Transverse colon (tissue), 4 donors: ENCODE results near the gene LRRC46. TPM values are rescaled to one million over a fixed set of nuclear protein-coding genes. Genes with fewer than 3 reads are reported as not detected.

ENCODE experiments used
- DNase-seq: peaks from one replicate; pipeline ENCODE4 v3.0.0-alpha.2; 2019
- H3K27ac ChIP-seq, 4 donors: fragments of 200-600 bp; sonication (generic); 2 replicates each; pipeline ENCODE4 v1.5.1; 2016 to 2018; ENCODE audit warnings: inconsistent platforms in 4 of 4
- H3K27me3 ChIP-seq: fragments of 200-600 bp; sonication (generic); 2 replicates; pipeline ENCODE4 v1.5.1; 2017; ENCODE audit warnings: inconsistent platforms
- H3K36me3 ChIP-seq, 4 donors: fragments of 200-600 bp; sonication (generic); 2 replicates each; pipeline ENCODE4 v1.5.1; 2017 to 2019; ENCODE audit warnings: inconsistent platforms in 4 of 4
- H3K4me1 ChIP-seq, 4 donors: fragments of 200-600 bp; sonication (generic); 2 replicates each; pipeline ENCODE4 v1.5.1; 2017 to 2020; ENCODE audit warnings: inconsistent platforms in 4 of 4
- H3K4me3 ChIP-seq, 4 donors: fragments of 200-600 bp; sonication (generic); 1 replicate in 1 of 4; 2 replicates in 3 of 4; pipeline versions ENCODE4 v1.5.1 to v1.6.1; 2017 to 2019; ENCODE audit warnings: inconsistent platforms in 4 of 4
- H3K9me3 ChIP-seq, 2 donors: fragments of 200-600 bp; sonication (generic); 2 replicates each; pipeline ENCODE4 v1.5.1; 2017 to 2019; ENCODE audit warnings: inconsistent platforms in 2 of 2
- EP300 ChIP-seq: sonication (generic); formaldehyde crosslinking; IDR thresholded peaks from one replicate; pipeline ENCODE4 v1.6.1; 2017; ENCODE audit warnings: antibody characterized with exemption, low read depth
- POLR2A ChIP-seq: fragments of 450-650 bp; IDR thresholded peaks from one replicate; pipeline ENCODE4 v1.6.1; 2016; ENCODE audit warnings: antibody characterized with exemption, mild to moderate bottlenecking, moderate library complexity
- POLR2AphosphoS5 ChIP-seq, 3 donors: sonication (generic); formaldehyde crosslinking; IDR thresholded peaks; one replicate each; pipeline ENCODE4 v1.6.1; 2016; ENCODE audit warnings: antibody characterized with exemption in 3 of 3
- WGBS, 2 donors: methylation state at CpG; one replicate each; pipeline ENCODE4 v1.1.5; 2018; ENCODE audit warnings: low coverage in 1 of 2; 5-methylcytosine and 5-hydroxymethylcytosine counted together
- in situ Hi-C, 4 donors: fragments of 200-750 bp; cut with MboI; loops; one replicate each; pipeline versions ENCODE4 v1.15.0 to v1.15.1; 2017; ENCODE audit warnings: low sequenced_read_pairs in 3 of 4, low pct_ligation_motif_present in 1 of 4, low pct_unique_long_range_greater_than_20kb in 1 of 4
- intact Hi-C: fragments of 100-400 bp; cut with DNase I; formaldehyde crosslinking; loops from one replicate; pipeline ENCODE4 v1.15.1; 2023; ENCODE audit warnings: low total_unique reads
- total RNA-seq, 4 donors: library from RNA; depleted of rRNA; stranded (reverse); fragments of >200 nt; gene quantifications; one replicate each; pipeline ENCODE4 v1.1.0, GENCODE V29; 2016
- TF ChIP-seq, protein P1 (sequence below), 5 experiments: fragments of 200-600 bp in 3 of 5; fragments of 450-650 bp in 2 of 5; sonication (generic) in 3 of 5; IDR thresholded peaks; 1 replicate in 2 of 5; 2 replicates in 3 of 5; pipeline ENCODE4 v1.5.1; 2016 to 2017; ENCODE audit warnings: antibody characterized with exemption in 5 of 5, inconsistent platforms in 3 of 5, mild to moderate bottlenecking in 2 of 5, moderate library complexity in 1 of 5

LRRC46 gene
- total RNA-seq, 4 donors from 2014 or later = 0.48 to 0.80 TPM; not detected in 2

DNA sequence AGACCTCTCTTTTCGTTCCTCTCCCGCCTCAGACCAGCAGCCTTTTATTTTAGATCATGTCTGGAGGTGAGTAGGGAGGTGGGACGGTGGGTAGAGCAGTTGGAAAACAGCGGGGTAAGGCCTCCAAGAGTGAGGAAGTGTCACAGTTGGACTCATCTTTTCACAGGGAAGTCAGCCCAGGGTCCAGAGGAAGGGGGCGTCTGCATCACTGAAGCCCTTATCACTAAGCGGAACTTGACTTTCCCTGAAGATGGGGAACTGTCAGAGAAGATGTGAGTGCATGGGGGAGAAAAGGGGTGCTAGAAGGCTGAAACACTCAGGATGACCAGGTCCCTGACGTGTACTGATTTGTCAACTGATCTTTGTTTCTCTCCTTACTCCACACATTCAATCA is 461 bp downstream of the LRRC46 start:
- 0 to 21% methylated on average over 2 to 7 of the region's 7 CpGs for WGBS, 2 donors
- Histone ChIP-seq H3K9me3 (no peaks in the 10 kb centered on the region), H3K27me3 (no peaks in the 10 kb centered on the region), H3K4me3 (peak overlapping the region in 3 of 4 donors; percentile 65 to 92 (median 84)), H3K36me3 (peaks cover 0 to 14% (median 3%) of the 10 kb centered on the region in 4 donors), H3K27ac (peak overlapping the region; percentile 85 to 90 (median 88)), H3K4me1 (peaks cover 17 to 24% (median 19%) of the 10 kb centered on the region in 4 donors)
- intact Hi-C loops (no loop called here), in situ Hi-C loops (loop anchor here in 1 of 4 donors (25.0 kb wide), 1 partner anchor 130 kb away; the partner anchor contains the start of genes CDK5RAP3 and PRR15L)
- TF ChIP-seq, protein P1, sequence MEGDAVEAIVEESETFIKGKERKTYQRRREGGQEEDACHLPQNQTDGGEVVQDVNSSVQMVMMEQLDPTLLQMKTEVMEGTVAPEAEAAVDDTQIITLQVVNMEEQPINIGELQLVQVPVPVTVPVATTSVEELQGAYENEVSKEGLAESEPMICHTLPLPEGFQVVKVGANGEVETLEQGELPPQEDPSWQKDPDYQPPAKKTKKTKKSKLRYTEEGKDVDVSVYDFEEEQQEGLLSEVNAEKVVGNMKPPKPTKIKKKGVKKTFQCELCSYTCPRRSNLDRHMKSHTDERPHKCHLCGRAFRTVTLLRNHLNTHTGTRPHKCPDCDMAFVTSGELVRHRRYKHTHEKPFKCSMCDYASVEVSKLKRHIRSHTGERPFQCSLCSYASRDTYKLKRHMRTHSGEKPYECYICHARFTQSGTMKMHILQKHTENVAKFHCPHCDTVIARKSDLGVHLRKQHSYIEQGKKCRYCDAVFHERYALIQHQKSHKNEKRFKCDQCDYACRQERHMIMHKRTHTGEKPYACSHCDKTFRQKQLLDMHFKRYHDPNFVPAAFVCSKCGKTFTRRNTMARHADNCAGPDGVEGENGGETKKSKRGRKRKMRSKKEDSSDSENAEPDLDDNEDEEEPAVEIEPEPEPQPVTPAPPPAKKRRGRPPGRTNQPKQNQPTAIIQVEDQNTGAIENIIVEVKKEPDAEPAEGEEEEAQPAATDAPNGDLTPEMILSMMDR (IDR thresholded peaks at IDR 0.05) = no peak
- no peak for TF ChIP-seq POLR2AphosphoS5 (IDR thresholded peaks at IDR 0.05)
- no peak for TF ChIP-seq EP300
- no peak for TF ChIP-seq POLR2A
- DNase-seq = peak; percentile 8

DNA sequence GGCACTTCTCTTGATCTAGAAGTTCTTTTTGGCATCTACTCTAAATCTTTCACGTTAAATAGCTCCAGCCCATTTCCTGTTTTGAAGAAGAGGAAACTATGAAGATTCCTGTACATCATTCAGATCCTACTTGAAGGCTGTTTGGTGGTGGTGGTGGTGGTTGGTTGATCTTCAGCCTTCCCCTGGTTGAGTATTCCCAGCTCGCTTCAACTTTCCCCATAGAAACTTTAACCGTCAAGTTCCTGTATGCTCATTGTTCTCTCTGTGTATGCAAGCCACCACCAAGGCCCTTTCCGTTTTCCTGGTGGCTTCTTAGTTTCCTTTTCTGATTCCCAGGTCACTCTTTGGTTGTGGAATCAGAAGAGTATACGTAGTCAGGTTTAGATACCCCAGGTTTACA is 3.3 kb downstream of the LRRC46 start:
- 62% methylated on average over 5 of the region's 5 CpGs for WGBS, 2 donors
- intact Hi-C loops (no loop called here), in situ Hi-C loops (loop anchor here in 1 of 4 donors (25.0 kb wide), 1 partner anchor 128 kb away; the partner anchor contains the start of genes CDK5RAP3 and PRR15L)
- H3K27me3 ChIP-seq = no peaks in the 10 kb centered on the region
- no peak overlapping the region for H3K4me3 ChIP-seq
- TF ChIP-seq, protein P1 (IDR thresholded peaks at IDR 0.05) = no peak
- TF ChIP-seq POLR2A (no peak), EP300 (no peak), POLR2AphosphoS5 (IDR thresholded peaks at IDR 0.05) (no peak)
- no peaks in the 10 kb centered on the region for H3K9me3 ChIP-seq
- peaks cover 16 to 23% (median 19%) of the 10 kb centered on the region in 4 donors for H3K4me1 ChIP-seq
- H3K27ac ChIP-seq = no peak overlapping the region
- DNase-seq = no peak
- H3K36me3 ChIP-seq = no peaks in the 10 kb centered on the region

DNA sequence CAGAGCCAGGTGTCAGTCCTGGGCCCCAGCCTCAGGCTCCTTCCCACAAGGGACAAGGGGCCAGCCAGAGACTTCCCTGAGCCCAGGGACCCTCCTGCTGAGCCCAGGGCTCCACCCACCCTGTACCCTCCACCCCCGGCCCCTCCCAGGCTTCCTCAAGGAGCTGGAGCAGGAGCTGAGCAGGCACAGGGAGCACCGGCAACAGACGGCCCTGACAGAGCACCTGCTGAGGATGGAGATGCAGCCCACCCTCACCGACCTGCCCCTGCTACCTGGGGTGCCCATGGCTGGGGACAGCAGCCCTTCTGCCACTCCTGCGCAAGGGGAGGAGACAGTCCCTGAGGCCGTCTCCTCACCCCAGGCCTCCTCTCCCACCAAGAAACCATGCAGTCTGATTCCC is 5.1 kb downstream of the LRRC46 start:
- Histone ChIP-seq H3K36me3 (no peaks in the 10 kb centered on the region), H3K27ac (no peak overlapping the region), H3K9me3 (no peaks in the 10 kb centered on the region), H3K27me3 (no peaks in the 10 kb centered on the region), H3K4me1 (peaks cover 12 to 23% (median 20%) of the 10 kb centered on the region in 4 donors), H3K4me3 (no peak overlapping the region)
- intact Hi-C loops (no loop called here), in situ Hi-C loops (loop anchor here in 1 of 4 donors (25.0 kb wide), 1 partner anchor 126 kb away; the partner anchor contains the start of genes CDK5RAP3 and PRR15L)
- TF ChIP-seq, protein P1 (IDR thresholded peaks at IDR 0.05) = no peak
- no peak for TF ChIP-seq EP300
- no peak for TF ChIP-seq POLR2A
- TF ChIP-seq POLR2AphosphoS5 (IDR thresholded peaks at IDR 0.05) = no peak
- DNase-seq = no peak
- 81% methylated on average over 6 of the region's 6 CpGs; no CpG with 5 or more reads in 1 of the 2 donors for WGBS, 2 donors

DNA sequence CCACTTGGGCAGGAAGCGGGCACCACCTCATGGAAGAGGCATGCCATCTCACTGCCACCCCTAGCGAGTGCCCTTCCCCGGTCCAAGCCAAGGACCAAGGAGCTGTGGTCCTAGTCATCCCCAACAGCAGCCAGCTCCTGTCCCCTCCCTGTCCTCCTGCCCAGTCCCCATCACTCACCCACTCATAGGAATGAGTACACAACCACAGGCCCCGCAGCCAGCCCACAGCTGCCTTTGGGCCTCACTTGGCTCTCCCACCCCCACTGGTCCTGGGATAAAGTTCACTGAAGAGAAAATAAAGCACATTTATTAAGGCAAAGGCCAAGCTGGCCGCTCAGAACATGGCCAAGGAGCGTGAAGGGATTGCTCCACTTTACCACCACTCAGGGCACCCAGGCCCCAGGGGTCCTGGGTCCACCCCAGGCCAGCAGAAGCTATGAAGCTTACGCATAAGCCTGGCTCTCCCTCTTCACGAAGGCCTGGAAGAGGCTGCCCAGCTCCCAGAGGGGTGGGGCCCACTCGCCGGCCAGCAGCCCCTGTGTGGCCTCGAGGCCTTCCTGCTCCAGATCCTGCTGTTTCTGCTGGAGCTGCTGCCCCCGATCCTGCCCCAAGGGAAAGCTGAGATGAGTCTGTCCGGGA is 6.0 kb downstream of the LRRC46 start:
- intact Hi-C loops = no loop called here
- no peak overlapping the region for H3K4me3 ChIP-seq
- H3K4me1 ChIP-seq = peaks cover 8 to 26% (median 23%) of the 10 kb centered on the region in 4 donors
- H3K36me3 ChIP-seq = no peaks in the 10 kb centered on the region
- DNase-seq = no peak
- WGBS, 2 donors = 84% methylated on average over 13 of the region's 13 CpGs; no CpG with 5 or more reads in 1 of the 2 donors
- TF ChIP-seq POLR2AphosphoS5 (IDR thresholded peaks at IDR 0.05) = no peak
- no peak for TF ChIP-seq POLR2A
- TF ChIP-seq, protein P1 (IDR thresholded peaks at IDR 0.05) = no peak
- TF ChIP-seq EP300 = no peak
- no peaks in the 10 kb centered on the region for H3K27me3 ChIP-seq
- in situ Hi-C loops = loop anchor here in 1 of 4 donors (25.0 kb wide), 1 partner anchor 125 kb away; the partner anchor contains the start of genes CDK5RAP3 and PRR15L
- H3K9me3 ChIP-seq = no peaks in the 10 kb centered on the region
- no peak overlapping the region for H3K27ac ChIP-seq
